HG03135 (cell line): ENCODE measurements around the gene SIAH1.
"Not testable (repeated sequence)": the region's sequence is repeated elsewhere in the genome, so short reads cannot be mapped to it uniquely, and the experiment has no call there.

Experiments used
- ATAC-seq: cut with Tn5 transposase; IDR thresholded peaks from one replicate; pipeline ENCODE4 v1.9.1; 2021; ENCODE audit warnings: mild to moderate bottlenecking, moderate library complexity; ENCODE audit not compliant: unreplicated experiment

SIAH1 gene

GRCh38 chr16:48385253-48386150 is at the start of gene SIAH1:
SIAH1 (minus strand) TSS chr16:48385413; CDS start chr16:48362428, 22,985 bp downstream.
- peak; percentile 69 for ATAC-seq

- no peak for ATAC-seq
Observed at GRCh38 chr16:48434653-48435317, 49.6 kb upstream of the SIAH1 start.

- ATAC-seq = no peak
Observed at GRCh38 chr16:48433850-48434530, 48.8 kb upstream of the SIAH1 start.

GRCh38 chr16:48433116-48433849 is 48.1 kb upstream of the SIAH1 start:
- no peak for ATAC-seq

- ATAC-seq = peak; percentile 80
Observed at GRCh38 chr16:48432136-48432535, 46.9 kb upstream of the SIAH1 start.

GRCh38 chr16:48430890-48431289 is 45.7 kb upstream of the SIAH1 start:
- no peak for ATAC-seq

- ATAC-seq = no peak
Observed at GRCh38 chr16:48426244-48427141, 41.3 kb upstream of the SIAH1 start.

- ATAC-seq = no peak
Observed at GRCh38 chr16:48422537-48422936, 37.3 kb upstream of the SIAH1 start.

GRCh38 chr16:48421741-48422140 is 36.5 kb upstream of the SIAH1 start:
- no peak for ATAC-seq

- no peak for ATAC-seq
Observed at GRCh38 chr16:48420437-48420836, 35.2 kb upstream of the SIAH1 start.

- ATAC-seq = not testable (repeated sequence)
Observed at GRCh38 chr16:48416617-48417016, 31.4 kb upstream of the SIAH1 start.

- ATAC-seq = no peak
Observed at GRCh38 chr16:48413272-48413671, 28.1 kb upstream of the SIAH1 start.

- no peak for ATAC-seq
Observed at GRCh38 chr16:48409839-48410632, 24.8 kb upstream of the SIAH1 start.

GRCh38 chr16:48408688-48409087 is 23.5 kb upstream of the SIAH1 start:
- ATAC-seq = no peak

- ATAC-seq = no peak
Observed at GRCh38 chr16:48405907-48406306, 20.7 kb upstream of the SIAH1 start.

- ATAC-seq = no peak
Observed at GRCh38 chr16:48405153-48405552, 19.9 kb upstream of the SIAH1 start.

- not testable (repeated sequence) for ATAC-seq
Observed at GRCh38 chr16:48402547-48402946, 17.3 kb upstream of the SIAH1 start.

- ATAC-seq = no peak
Observed at GRCh38 chr16:48395375-48395774, 10.2 kb upstream of the SIAH1 start.

- no peak for ATAC-seq
Observed at GRCh38 chr16:48394355-48394703, 9.1 kb upstream of the SIAH1 start.
